GM12878 (cell line): ENCODE measurements around the gene WDR89. TPM values are rescaled to one million over a fixed set of nuclear protein-coding genes. Genes with fewer than 3 reads are reported as not detected.

ENCODE experiments used
- ATAC-seq: fragments of 200-7000 bp; cut with Tn5 transposase; 3 replicates; pipeline ENCODE4 v1.9.1; 2020; ENCODE audit warnings: mild to moderate bottlenecking, moderate library complexity
- BruUV-seq: library from RNA; stranded (reverse); fragments of 400-500 nt; replicated peaks from 2 replicates; lab custom pipeline; 2021; lab: Mats Ljungman, UMichigan
- CTCF ChIA-PET: fragments of 300-600 bp; sonication (Branson Sonifier 250); formaldehyde crosslinking; extraction: SDS; loops from one replicate; lab custom pipeline; 2021; ENCODE audit warnings: inconsistent platforms; lab: Yijun Ruan, JAX
- POLR2A ChIA-PET: fragments of 350-600 bp; formaldehyde crosslinking; extraction: SDS; loops from one replicate; lab custom pipeline; 2021; ENCODE audit warnings: inconsistent platforms; lab: Charles Lee
- RAD21 ChIA-PET: fragments of 300-600 bp; sonication (Branson Sonifier 250); formaldehyde crosslinking; loops from one replicate; lab custom pipeline; 2023; ENCODE audit warnings: antibody characterized with exemption; ENCODE audit not compliant: unreplicated experiment; lab: Charles Lee
- SMC1A ChIA-PET: fragments of 300-600 bp; sonication (Branson Sonifier 250); formaldehyde crosslinking; loops from one replicate; lab custom pipeline; 2023; ENCODE audit not compliant: unreplicated experiment, uncharacterized antibody; lab: Charles Lee
- DNase-seq: peaks from one replicate; pipeline ENCODE4 v3.0.0-alpha.2; 2011; ENCODE audit warnings: low read depth, low spot score
- FAIRE-seq: peaks from 3 replicates; lab custom pipeline; 2011; peaks lifted over from hg19 to GRCh38; lab: Jason Lieb, UNC
- H2AFZ ChIP-seq: 2 replicates; pipeline ENCODE4 v1.6.0; 2011; ENCODE audit warnings: low read depth, low read length, control low read depth; ENCODE audit not compliant: control insufficient read depth
- H3K27ac ChIP-seq: 2 replicates; pipeline ENCODE4 v1.5.1; 2011; ENCODE audit warnings: control low read depth; ENCODE audit not compliant: control insufficient read depth, insufficient read depth
- H3K27me3 ChIP-seq, 2 experiments: replicated peaks in 1 of 2; 2 replicates each; pipeline versions ENCODE4 v1.6.0 to v1.6.1; 2011; ENCODE audit warnings: low read length in 1 of 2; ENCODE audit not compliant: control insufficient read depth in 2 of 2, insufficient read depth in 2 of 2
- H3K36me3 ChIP-seq, 2 experiments: 2 replicates each; pipeline ENCODE4 v1.5.1; 2011; ENCODE audit warnings: low read length in 1 of 2; ENCODE audit not compliant: control insufficient read depth in 2 of 2, insufficient read depth in 2 of 2
- H3K4me1 ChIP-seq: 2 replicates; pipeline ENCODE4 v1.6.1; 2011; ENCODE audit warnings: mild to moderate bottlenecking, low read length, moderate library complexity, mixed read lengths; ENCODE audit not compliant: control insufficient read depth, insufficient read depth
- H3K4me2 ChIP-seq: 2 replicates; pipeline ENCODE4 v1.6.0; 2011; ENCODE audit warnings: control low read depth; ENCODE audit not compliant: control insufficient read depth, insufficient read depth
- H3K4me3 ChIP-seq: fragments of 200-600 bp; sonication (generic); 2 replicates; pipeline ENCODE4 v1.5.1; 2016
- H3K79me2 ChIP-seq: 2 replicates; pipeline ENCODE4 v1.6.0; 2011; ENCODE audit warnings: low read length; ENCODE audit not compliant: control insufficient read depth, insufficient read depth
- H3K9ac ChIP-seq: 2 replicates; pipeline ENCODE4 v1.8.0; 2011; ENCODE audit warnings: low read length, control low read depth, mixed read lengths; ENCODE audit not compliant: control insufficient read depth, insufficient read depth
- H3K9me3 ChIP-seq: replicated peaks from 3 replicates; pipeline ENCODE4 v1.5.1; 2011; ENCODE audit warnings: mild to moderate bottlenecking, low read length; ENCODE audit not compliant: control insufficient read depth, insufficient read depth
- H4K20me1 ChIP-seq: 2 replicates; pipeline ENCODE4 v1.6.0; 2011; ENCODE audit not compliant: control insufficient read depth, insufficient read depth
- E4F1 ChIP-seq: fragments of 450-650 bp; IDR thresholded peaks from 2 replicates; pipeline ENCODE4 v1.6.1; 2018; ENCODE audit warnings: borderline replicate concordance, mild to moderate bottlenecking; ENCODE audit not compliant: partially characterized antibody
- FOXK2 ChIP-seq: fragments of 450-650 bp; IDR thresholded peaks from 2 replicates; pipeline ENCODE4 v1.6.1; 2017; ENCODE audit warnings: mild to moderate bottlenecking, moderate library complexity
- PBX3 ChIP-seq: IDR thresholded peaks from 2 replicates; pipeline ENCODE4 v1.6.1; 2011; ENCODE audit warnings: mild to moderate bottlenecking, low read depth, low read length, moderate library complexity; ENCODE audit not compliant: insufficient replicate concordance
- PKNOX1 ChIP-seq: fragments of 450-650 bp; IDR thresholded peaks from 2 replicates; pipeline ENCODE4 v1.6.1; 2016; ENCODE audit warnings: mild to moderate bottlenecking
- REST ChIP-seq: IDR thresholded peaks from 2 replicates; pipeline ENCODE4 v1.6.1; 2012; ENCODE audit warnings: mild to moderate bottlenecking, low read depth, low read length
- STAT1 ChIP-seq: fragments of 450-650 bp; conservative IDR thresholded peaks from 2 replicates; pipeline ENCODE4 v1.6.1; 2014; ENCODE audit warnings: antibody characterized with exemption, mild to moderate bottlenecking
- YY1 ChIP-seq: IDR thresholded peaks from 2 replicates; pipeline ENCODE4 v1.6.1; 2011; ENCODE audit warnings: low read depth, mild to moderate bottlenecking, low read length
- ZZZ3 ChIP-seq: IDR thresholded peaks from 2 replicates; pipeline ENCODE4 v1.6.1; 2011; ENCODE audit warnings: low read depth; ENCODE audit not compliant: control insufficient read depth, insufficient read length
- WGBS: methylation state at CpG from one replicate; pipeline ENCODE4 v1.1.6; 2016; ENCODE audit warnings: low lambda C conversion rate; ENCODE audit not compliant: insufficient replicate concordance, insufficient coverage; ENCODE audit errors: missing lambda C conversion rate; 5-methylcytosine and 5-hydroxymethylcytosine counted together
- in situ Hi-C: fragments of 300-500 bp; cut with MboI; formaldehyde crosslinking; loops from 9 replicates; pipeline ENCODE4 v1.14.3; 2018; ENCODE audit warnings: mixed read lengths
- intact Hi-C: fragments of 100-400 bp; cut with micrococcal nuclease; formaldehyde crosslinking; loops from one replicate; pipeline ENCODE4 v1.14.2; 2022; ENCODE audit not compliant: unreplicated experiment
- polyA plus RNA-seq, 11 experiments: library from polyadenylated mRNA; depleted of rRNA in 4 of 11; unstranded in 6 of 11; stranded (reverse) in 5 of 11; fragments of >200 nt; fragmentation: Nextera tagmentation in 4 of 11; fragmentation: Illumina TruSeq in 1 of 11; extraction: Ambion mirVana in 4 of 11; extraction: Trizol in 1 of 11; gene quantifications; 1 replicate in 1 of 11; 2 replicates in 10 of 11; pipeline versions ENCODE4 v1.2.1 to v1.2.3, GENCODE V29; 2011 to 2016; ENCODE audit warnings: inconsistent platforms in 2 of 11, missing spikeins in 2 of 11, low read depth in 1 of 11
- total RNA-seq, 4 experiments: library from RNA; depleted of rRNA in 3 of 4; stranded (reverse); fragments of >200 nt in 3 of 4; fragmentation: Illumina TruSeq in 1 of 4; extraction: Trizol in 1 of 4; gene quantifications; 2 replicates each; pipeline versions ENCODE4 v1.2.1 to v1.2.3, GENCODE V29; 2013 to 2021

Gene WDR89
- total and polyA plus RNA-seq, 10 of the 15 experiments (the other 5 are each of a cell fraction or from before 2014, with no cell fraction given): 11.8 to 25.7 (median 17.5) TPM

- H3K9ac ChIP-seq: peak overlapping the region; percentile 86
These were observed 1.1 kb upstream of the WDR89 start for GRCh38 chr14:63642656-63643382.

More at GRCh38 chr14:63642656-63643382, 1.1 kb upstream of the WDR89 start:
- H3K36me3 ChIP-seq: no peaks in the 10 kb centered on the region; a peak in 1 of 4 replicates
- H3K79me2 ChIP-seq: peaks cover 37% of the 10 kb centered on the region
- in situ Hi-C loops (no loop called here), intact Hi-C loops (loop anchor here (5.0 kb wide), 3 partner anchors 64 to 224 kb away; partner anchors contain the start of gene PPP2R5E)
- peak overlapping the region; percentile 64 for H3K4me3 ChIP-seq
- ATAC-seq (no peak), FAIRE-seq (no peak), DNase-seq (no peak)
- H3K4me2 ChIP-seq: peak overlapping the region; percentile 78
- TF ChIP-seq FOXK2 (no peak), E4F1 (no peak), PBX3 (no peak), PKNOX1 (no peak), ZZZ3 (no peak), REST (no peak), YY1 (no peak), STAT1 (no peak)
- SMC1A ChIA-PET: interaction anchor here (0.7 to 10.1 kb wide), 27 partner anchors 8 to 694 kb away, joined by 3 to 99 read pairs (median 4); partner anchors contain the start of genes PPP2R5E and SGPP1
- peak overlapping the region; percentile 99 for H3K27ac ChIP-seq
- CTCF ChIA-PET: interaction anchor here (0.5 to 7.9 kb wide), 18 partner anchors 9 to 254 kb away, joined by 3 to 60 read pairs (median 5); no protein-coding TSS in a partner anchor
- peaks cover 17% of the 10 kb centered on the region for H3K4me1 ChIP-seq
- peak overlapping the region; percentile 99 for H2AFZ ChIP-seq
- POLR2A ChIA-PET: interaction anchor here (0.6 to 3.8 kb wide), 15 partner anchors 8 to 1752 kb away, joined by 3 to 72 read pairs (median 5); partner anchors contain the start of genes PPP2R5E and SGPP1
- no peaks in the 10 kb centered on the region for H3K27me3 ChIP-seq
- H3K9me3 ChIP-seq: no peaks in the 10 kb centered on the region; the same call in 2 of the 3 replicates
- H4K20me1 ChIP-seq: no peaks in the 10 kb centered on the region
- RAD21 ChIA-PET: interaction anchor here (0.8 to 4.9 kb wide), 18 partner anchors 8 to 259 kb away, joined by 3 to 89 read pairs (median 4); partner anchors contain the start of gene SGPP1
- no TSS peak for BruUV-seq
- 69% methylated on average over 8 of the region's 8 CpGs for WGBS
